B cell (primary cell): ENCODE data around the gene TRAF3. TPM values are rescaled to one million over a fixed set of nuclear protein-coding genes. Genes with fewer than 3 reads are reported as not detected.

ENCODE experiments used
- ATAC-seq: fragments of 200-7000 bp; cut with Tn5 transposase; one replicate; pipeline ENCODE4 v1.10.0; 2021; ENCODE audit warnings: low read depth, mild to moderate bottlenecking, moderate number of reproducible peaks, moderate library complexity
- CTCF ChIA-PET: fragments of 350-600 bp; sonication (Branson Sonifier 250); formaldehyde crosslinking; loops from one replicate; lab custom pipeline; 2021; ENCODE audit warnings: antibody characterized with exemption, inconsistent platforms; lab: Charles Lee
- POLR2A ChIA-PET: fragments of 350-600 bp; sonication (Branson Sonifier 250); formaldehyde crosslinking; loops from one replicate; lab custom pipeline; 2021; ENCODE audit warnings: antibody characterized with exemption; lab: Charles Lee
- DNase-seq: peaks from one replicate; pipeline ENCODE4 v3.0.0; 2013
- H2AFZ ChIP-seq: 2 replicates; pipeline ENCODE4 v1.6.1; 2012; ENCODE audit warnings: mild to moderate bottlenecking, low read depth, low read length; ENCODE audit not compliant: insufficient read depth, poor library complexity, severe bottlenecking
- H3K27ac ChIP-seq, 2 donors: 1 replicate in 1 of 2; 2 replicates in 1 of 2; pipeline ENCODE4 v1.5.1; 2012 to 2013; ENCODE audit warnings: low read length in 2 of 2, mild to moderate bottlenecking in 2 of 2, moderate library complexity in 1 of 2
- H3K27me3 ChIP-seq, 4 experiments: fragments of 200-600 bp in 1 of 4; sonication (generic) in 1 of 4; replicated peaks in 1 of 4; 1 replicate in 2 of 4; 2 replicates in 2 of 4; pipeline versions ENCODE4 v1.6.1 to v1.7.0; 2013 to 2016; ENCODE audit warnings: low read length in 3 of 4, mild to moderate bottlenecking in 2 of 4, mixed read lengths in 1 of 4, moderate library complexity in 1 of 4; ENCODE audit not compliant: insufficient read depth in 4 of 4, control insufficient read depth in 3 of 4; ENCODE audit errors: control extremely low read depth in 1 of 4
- H3K36me3 ChIP-seq, 2 experiments: replicated peaks in 1 of 2; 1 replicate in 1 of 2; 2 replicates in 1 of 2; pipeline versions ENCODE4 v1.6.1 to v1.7.1; 2013; ENCODE audit warnings: low read length in 1 of 2; ENCODE audit not compliant: insufficient read depth in 2 of 2, control insufficient read depth in 1 of 2; ENCODE audit errors: control extremely low read depth in 1 of 2, extremely low read depth in 1 of 2
- H3K4me1 ChIP-seq, 2 donors: fragments of 200-600 bp in 1 of 2; sonication (generic) in 1 of 2; 1 replicate in 1 of 2; 2 replicates in 1 of 2; pipeline versions ENCODE4 v1.5.1 to v1.6.1; 2013 to 2017; ENCODE audit warnings: low read length in 2 of 2; ENCODE audit not compliant: control insufficient read depth in 2 of 2, insufficient read depth in 2 of 2
- H3K4me2 ChIP-seq: replicated peaks from 2 replicates; pipeline ENCODE3; 2012; ENCODE audit warnings: mild to moderate bottlenecking, low read depth, low read length; ENCODE audit not compliant: poor library complexity, severe bottlenecking
- H3K4me3 ChIP-seq, 5 experiments: fragments of 200-600 bp in 1 of 5; sonication (generic) in 1 of 5; 1 replicate in 3 of 5; 2 replicates in 2 of 5; pipeline versions ENCODE4 v1.5.1 to v1.7.0; 2011 to 2016; ENCODE audit warnings: low read length in 4 of 5, mild to moderate bottlenecking in 4 of 5, low read depth in 2 of 5, control low read depth in 1 of 5, moderate library complexity in 1 of 5; ENCODE audit not compliant: insufficient read depth in 1 of 5; ENCODE audit errors: control extremely low read depth in 1 of 5, extremely low read depth in 1 of 5
- H3K79me2 ChIP-seq: fragments of 200-600 bp; sonication (generic); one replicate; pipeline ENCODE4 v1.6.0; 2016; ENCODE audit warnings: low read length; ENCODE audit not compliant: control insufficient read depth, insufficient read depth
- H3K9ac ChIP-seq: fragments of 200-600 bp; sonication (generic); 2 replicates; pipeline ENCODE4 v1.6.1; 2017; ENCODE audit warnings: mild to moderate bottlenecking, low read length, moderate library complexity
- H3K9me3 ChIP-seq, 3 donors: one replicate each; pipeline versions ENCODE4 v1.6.1 to v1.7.1; 2013; ENCODE audit warnings: low read length in 2 of 3; ENCODE audit not compliant: control insufficient read depth in 2 of 3, insufficient read depth in 1 of 3; ENCODE audit errors: control extremely low read depth in 1 of 3
- H4K20me1 ChIP-seq: 2 replicates; pipeline ENCODE4 v1.6.0; 2012; ENCODE audit warnings: mild to moderate bottlenecking, low read length; ENCODE audit not compliant: insufficient read depth, control insufficient read depth, poor library complexity, severe bottlenecking
- H3K27ac Mint-ChIP-seq: one replicate; pipeline ENCODE4 v1.8.0; 2021; ENCODE audit warnings: mixed read lengths
- H3K27me3 Mint-ChIP-seq: one replicate; pipeline ENCODE4 v1.8.0; 2021; ENCODE audit warnings: mixed read lengths
- H3K4me1 Mint-ChIP-seq: one replicate; pipeline ENCODE4 v1.8.0; 2021; ENCODE audit warnings: mixed read lengths
- H3K4me3 Mint-ChIP-seq: one replicate; pipeline ENCODE4 v1.8.0; 2021; ENCODE audit warnings: mixed read lengths
- H3K9me3 Mint-ChIP-seq: one replicate; pipeline ENCODE4 v1.8.0; 2022; ENCODE audit warnings: mixed read lengths; ENCODE audit not compliant: insufficient read depth
- EZH2 ChIP-seq: IDR thresholded peaks from 2 replicates; pipeline ENCODE4 v1.6.1; 2012; ENCODE audit warnings: borderline replicate concordance, low read depth, mild to moderate bottlenecking, moderate library complexity, low read length; ENCODE audit not compliant: insufficient read depth, poor library complexity, severe bottlenecking
- WGBS: methylation state at CpG from one replicate; pipeline ENCODE4 v1.1.5; 2013; ENCODE audit warnings: missing lambda C conversion rate; ENCODE audit not compliant: insufficient coverage; 5-methylcytosine and 5-hydroxymethylcytosine counted together
- intact Hi-C: fragments of 100-400 bp; cut with micrococcal nuclease; formaldehyde crosslinking; loops from one replicate; pipeline ENCODE4 v1.10.0; 2022
- polyA plus RNA-seq: library from polyadenylated mRNA; depleted of rRNA; stranded (reverse); fragments of >200 nt; gene quantifications from 2 replicates; pipeline ENCODE4 v1.2.3, GENCODE V29; 2012
- total RNA-seq, 2 donors: library from RNA; stranded (reverse); fragments of 120-200 nt in 1 of 2; gene quantifications; 1 replicate in 1 of 2; 2 replicates in 1 of 2; pipeline versions ENCODE4 v1.2.3 to v1.2.4, GENCODE V29; 2013 to 2022
- TF ChIP-seq, protein P1 (sequence below): fragments of 200-600 bp; IDR thresholded peaks from one replicate; pipeline ENCODE4 v1.8.0; 2022; ENCODE audit warnings: antibody characterized with exemption, mild to moderate bottlenecking

TRAF3 gene
- total and polyA plus RNA-seq, 2 donors (not counting 1 experiment from before 2014, with no cell fraction given): 42.8 to 89.8 TPM

DNA sequence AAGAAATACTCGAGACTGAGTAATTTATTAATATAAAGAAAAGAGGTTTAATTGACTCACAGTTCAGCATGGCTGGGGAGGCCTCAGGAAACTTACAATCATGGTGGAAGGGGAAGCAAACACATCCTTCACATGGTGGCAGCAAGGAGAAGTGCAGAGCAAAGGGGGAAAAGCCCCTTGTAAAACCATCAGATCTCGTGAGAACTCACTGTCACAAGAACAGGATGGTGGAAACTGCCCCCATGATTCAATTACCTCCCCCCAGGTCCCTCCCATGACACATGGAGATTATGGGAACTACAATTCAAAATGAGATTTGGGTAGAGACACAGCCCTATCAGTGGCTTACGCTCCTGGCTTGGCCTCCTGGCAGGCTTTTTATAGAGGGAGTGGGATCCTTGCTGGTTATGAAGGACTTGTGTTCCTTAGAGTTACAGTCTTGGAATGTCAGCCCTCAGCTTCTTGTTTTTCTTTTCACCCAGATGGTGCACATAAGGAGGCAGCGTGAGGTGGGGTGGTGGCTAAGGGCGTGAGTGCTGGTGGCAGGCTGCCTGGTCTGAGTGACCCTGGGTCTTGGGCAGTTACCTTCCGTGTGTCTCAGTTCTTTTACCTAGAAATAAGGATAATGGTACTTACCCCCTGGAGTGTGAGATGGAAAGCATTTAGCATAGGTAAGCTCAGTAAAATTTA, 25.7 kb downstream of the TRAF3 start:
- no peak for ATAC-seq
- no peaks in the 10 kb centered on the region for H3K27me3 Mint-ChIP-seq
- no peak overlapping the region for H3K9ac ChIP-seq
- TF ChIP-seq, protein P1, sequence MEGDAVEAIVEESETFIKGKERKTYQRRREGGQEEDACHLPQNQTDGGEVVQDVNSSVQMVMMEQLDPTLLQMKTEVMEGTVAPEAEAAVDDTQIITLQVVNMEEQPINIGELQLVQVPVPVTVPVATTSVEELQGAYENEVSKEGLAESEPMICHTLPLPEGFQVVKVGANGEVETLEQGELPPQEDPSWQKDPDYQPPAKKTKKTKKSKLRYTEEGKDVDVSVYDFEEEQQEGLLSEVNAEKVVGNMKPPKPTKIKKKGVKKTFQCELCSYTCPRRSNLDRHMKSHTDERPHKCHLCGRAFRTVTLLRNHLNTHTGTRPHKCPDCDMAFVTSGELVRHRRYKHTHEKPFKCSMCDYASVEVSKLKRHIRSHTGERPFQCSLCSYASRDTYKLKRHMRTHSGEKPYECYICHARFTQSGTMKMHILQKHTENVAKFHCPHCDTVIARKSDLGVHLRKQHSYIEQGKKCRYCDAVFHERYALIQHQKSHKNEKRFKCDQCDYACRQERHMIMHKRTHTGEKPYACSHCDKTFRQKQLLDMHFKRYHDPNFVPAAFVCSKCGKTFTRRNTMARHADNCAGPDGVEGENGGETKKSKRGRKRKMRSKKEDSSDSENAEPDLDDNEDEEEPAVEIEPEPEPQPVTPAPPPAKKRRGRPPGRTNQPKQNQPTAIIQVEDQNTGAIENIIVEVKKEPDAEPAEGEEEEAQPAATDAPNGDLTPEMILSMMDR: no peak
- TF ChIP-seq EZH2: no peak
- no peak overlapping the region for H3K4me2 ChIP-seq
- peaks cover 80% of the 10 kb centered on the region for H3K4me1 Mint-ChIP-seq
- intact Hi-C loops: no loop called here
- peaks cover 0 to under 1% of the 10 kb centered on the region in 2 experiments for H3K36me3 ChIP-seq
- H3K27ac Mint-ChIP-seq: peak overlapping the region; percentile 97
- peaks cover 98% of the 10 kb centered on the region for H3K79me2 ChIP-seq
- peaks cover 0 to 4% (median 0%) of the 10 kb centered on the region in 3 donors for H3K9me3 ChIP-seq
- no peak overlapping the region for H3K4me3 Mint-ChIP-seq
- H3K27ac ChIP-seq: peak overlapping the region; percentile 36 to 82
- H2AFZ ChIP-seq: no peak overlapping the region
- DNase-seq: no peak
- peaks cover 36% of the 10 kb centered on the region for H4K20me1 ChIP-seq
- POLR2A ChIA-PET: interaction anchor here (0.7 kb wide), 1 partner anchor 8 kb away, joined by 4 read pairs; no protein-coding TSS in a partner anchor
- CTCF ChIA-PET: no interaction called here
- peaks cover 72 to 75% of the 10 kb centered on the region in 2 donors for H3K4me1 ChIP-seq
- 97% methylated on average over 4 of the region's 6 CpGs for WGBS
- H3K4me3 ChIP-seq: no peak overlapping the region
- H3K27me3 ChIP-seq: no peaks in the 10 kb centered on the region
- H3K9me3 Mint-ChIP-seq: no peaks in the 10 kb centered on the region

DNA sequence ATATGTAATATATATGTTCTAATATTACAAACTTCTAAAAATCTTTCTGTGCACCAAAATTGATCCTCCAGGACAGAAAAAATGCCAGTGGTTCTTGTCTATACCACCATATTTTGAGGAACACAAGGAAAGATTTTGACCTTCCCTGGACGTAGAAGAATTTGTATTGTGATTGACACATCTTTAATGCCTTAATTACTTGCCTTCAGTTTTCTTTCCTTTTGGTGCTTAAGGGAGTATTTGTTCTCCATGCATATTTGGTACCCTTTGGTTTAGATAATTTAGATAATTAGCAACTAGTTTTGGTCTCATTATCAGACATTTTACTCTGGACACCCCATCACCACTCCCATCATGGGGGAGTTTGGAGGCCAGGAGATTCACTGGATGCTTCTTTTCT, 27.6 kb downstream of the TRAF3 start:
- peak overlapping the region; percentile 68 for H3K4me2 ChIP-seq
- intact Hi-C loops: loop anchor here (1.0 to 2.0 kb wide), 2 partner anchors 14 to 27 kb away; no protein-coding TSS in a partner anchor
- peaks cover 21% of the 10 kb centered on the region for H4K20me1 ChIP-seq

More for the DNA sequence above, 27.6 kb downstream of the TRAF3 start:
- H3K79me2 ChIP-seq: peaks cover 98% of the 10 kb centered on the region
- Mint-ChIP-seq H3K27me3 (no peaks in the 10 kb centered on the region), H3K4me3 (peak overlapping the region; percentile 89), H3K4me1 (peaks cover 75% of the 10 kb centered on the region), H3K27ac (peak overlapping the region; percentile 97), H3K9me3 (no peaks in the 10 kb centered on the region)
- H3K9ac ChIP-seq: peak overlapping the region; percentile 38
- no peaks in the 10 kb centered on the region for H3K9me3 ChIP-seq
- TF ChIP-seq EZH2: no peak
- TF ChIP-seq, protein P1: no peak
- ChIA-PET CTCF (no interaction called here), POLR2A (interaction anchor here (1.1 kb wide), 1 partner anchor 26 kb away, joined by 4 read pairs; no protein-coding TSS in a partner anchor)
- no peaks in the 10 kb centered on the region for H3K36me3 ChIP-seq
- DNase-seq: no peak
- WGBS: no CpG with 5 or more reads among the region's 1 CpG
- peak overlapping the region in 1 of 5 experiments; percentile 49 for H3K4me3 ChIP-seq
- H3K4me1 ChIP-seq: peaks cover 69 to 75% of the 10 kb centered on the region in 2 donors
- no peak for ATAC-seq
- no peaks in the 10 kb centered on the region for H3K27me3 ChIP-seq
- no peak overlapping the region for H2AFZ ChIP-seq
- peak overlapping the region; percentile 82 to 85 for H3K27ac ChIP-seq
